C1 segment of cervical spinal cord (tissue), 14 donors: ENCODE results near the gene SERINC5.
"Not testable (repeated sequence)": the region's sequence is repeated elsewhere in the genome, so short reads cannot be mapped to it uniquely, and the experiment has no call there.

Source experiments
- DNase-seq, 14 donors: peaks; one replicate each; lab custom pipeline; 2025; lab: John Stamatoyannopoulos, UW

SERINC5 gene

GRCh38 chr5:80172067-80172695, 83.7 kb downstream of the SERINC5 start:
- no peak for DNase-seq

- DNase-seq, result no peak
Observed at GRCh38 chr5:80170117-80170535, 85.7 kb downstream of the SERINC5 start.

GRCh38 chr5:80168388-80169028, 87.3 kb downstream of the SERINC5 start:
- DNase-seq, result no peak

- DNase-seq, result no peak
Observed at GRCh38 chr5:80165452-80165851, 90.4 kb downstream of the SERINC5 start.

- no peak for DNase-seq
Observed at GRCh38 chr5:80161165-80161564, 94.7 kb downstream of the SERINC5 start.

- no peak for DNase-seq
Observed at GRCh38 chr5:80160242-80160641, 95.6 kb downstream of the SERINC5 start.

GRCh38 chr5:80159133-80159815, 96.6 kb downstream of the SERINC5 start:
- DNase-seq, result no peak

GRCh38 chr5:80156156-80156555, 99.7 kb downstream of the SERINC5 start:
- no peak for DNase-seq

GRCh38 chr5:80154749-80155148, 101.1 kb downstream of the SERINC5 start:
- no peak for DNase-seq

- not testable (repeated sequence) for DNase-seq
Observed at GRCh38 chr5:80154289-80154688, 101.6 kb downstream of the SERINC5 start.

GRCh38 chr5:80153586-80154126, 102.2 kb downstream of the SERINC5 start:
- DNase-seq, result peak in 5 of 14 donors; percentile 8 to 54 (median 15)

- DNase-seq, result no peak
Observed at GRCh38 chr5:80152778-80153177, 103.1 kb downstream of the SERINC5 start.

GRCh38 chr5:80151890-80152289, 104.0 kb downstream of the SERINC5 start:
- no peak for DNase-seq

GRCh38 chr5:80150731-80151130, 105.1 kb downstream of the SERINC5 start:
- DNase-seq, result no peak

GRCh38 chr5:80149161-80149609, 106.7 kb downstream of the SERINC5 start:
- DNase-seq, result peak in 6 of 14 donors; percentile 5 to 65 (median 20)

- DNase-seq, result peak in 1 of 14 donors; percentile 1
Observed at GRCh38 chr5:80147119-80147815, 108.6 kb downstream of the SERINC5 start.

- DNase-seq, result no peak
Observed at GRCh38 chr5:80146046-80146445, 109.8 kb downstream of the SERINC5 start.

GRCh38 chr5:80143491-80143890, 112.4 kb downstream of the SERINC5 start:
- no peak for DNase-seq

GRCh38 chr5:80142996-80143395, 112.9 kb downstream of the SERINC5 start:
- no peak for DNase-seq

GRCh38 chr5:80141681-80142080, 114.2 kb downstream of the SERINC5 start:
- peak in 1 of 14 donors; percentile 68 for DNase-seq

- peak in 8 of 14 donors; percentile 6 to 68 (median 48) for DNase-seq
Observed at GRCh38 chr5:80141147-80141671, 114.6 kb downstream of the SERINC5 start.
